ENCODE data around the gene EMSY. TPM values are rescaled to one million over a fixed set of nuclear protein-coding genes. Genes with fewer than 3 reads are reported as not detected.

Gene EMSY
- total and polyA plus RNA-seq, 9 of the 15 experiments (the other 6 are each of a cell fraction or from before 2014, with no cell fraction given), result 12.7 to 25.4 (median 17.9) TPM

DNA sequence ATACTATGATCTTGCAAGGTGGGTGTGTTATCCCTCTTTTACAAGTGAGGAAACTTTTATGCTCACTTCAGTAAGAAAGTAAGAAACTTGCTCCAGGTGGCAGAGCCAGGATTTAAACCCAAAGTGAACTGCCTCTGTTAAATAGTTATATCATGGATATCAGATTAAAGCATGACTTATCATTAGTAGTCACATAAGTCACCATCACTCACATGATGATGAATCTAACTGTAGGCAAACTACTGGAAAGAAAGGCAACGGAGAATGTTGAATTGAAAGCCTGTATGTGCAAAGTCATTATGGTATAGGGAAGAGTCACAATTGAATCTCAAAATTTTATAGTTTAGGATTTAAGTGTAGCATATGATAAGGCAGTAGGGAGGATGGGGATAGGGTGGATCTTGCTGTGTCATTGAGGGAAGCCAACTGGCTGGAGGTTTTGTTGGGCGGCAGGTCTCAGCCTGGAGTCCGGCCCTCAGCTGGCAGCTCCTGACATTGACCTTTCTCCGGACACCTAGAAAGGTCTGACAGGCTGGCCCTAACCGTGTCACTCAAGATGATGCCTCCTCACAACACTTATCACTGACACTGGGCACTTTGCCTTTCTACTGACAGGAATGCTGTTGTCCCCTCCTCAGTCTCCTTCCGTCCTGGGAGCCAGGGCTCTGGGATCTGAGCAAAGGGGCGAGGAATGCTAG is 98.3 kb downstream of the EMSY start:
- no peak overlapping the region for H3K4me3 ChIP-seq
- ChIA-PET POLR2A (no interaction called here), CTCF (ENCODE audit: low intra/inter-chr PET ratio) (no interaction called here)
- H3K79me2 ChIP-seq (ENCODE audit: control insufficient read depth, insufficient read depth, low read length), result no peaks in the 10 kb centered on the region
- intact Hi-C loops (cut with micrococcal nuclease), result no loop called here
- peaks cover 62% of the 10 kb centered on the region for H3K36me3 ChIP-seq (ENCODE audit: control insufficient read depth, insufficient read depth, low read length)
- no peak overlapping the region for H2AFZ ChIP-seq (ENCODE audit: low read depth, low read length)
- no peaks in the 10 kb centered on the region for H3K27me3 ChIP-seq (ENCODE audit: control insufficient read depth in 2 of 2, insufficient read depth in 2 of 2, low read length in 2 of 2)
- DNase-seq (ENCODE audit: extremely low read depth in 1 of 4, low spot score in 3 of 4), result peak; percentile 11 to 36 (median 23)
- H3K9me1 ChIP-seq (ENCODE audit: control insufficient read depth, insufficient read depth, low read length), result no peaks in the 10 kb centered on the region
- no TSS peak for BruUV-seq (replicated peaks)
- in situ Hi-C loops (cut with MboI), result no loop called here
- no peak overlapping the region; a peak in 1 of 4 replicates for H3K9ac ChIP-seq (ENCODE audit: insufficient read depth in 1 of 2, low read depth in 2 of 2, low read length in 2 of 2)
- H4K20me1 ChIP-seq (replicated peaks; ENCODE audit: control insufficient read depth, insufficient read depth, low read length), result no peaks in the 10 kb centered on the region
- H3K27ac ChIP-seq (ENCODE audit: extremely low read depth, low read depth, low read length), result no peak overlapping the region; the same call in 2 of the 3 replicates
- no peak for FAIRE-seq
- H3K9me3 ChIP-seq (replicated peaks; ENCODE audit: control insufficient read depth, insufficient read depth, low read depth, low read length), result no peaks in the 10 kb centered on the region
- no peak overlapping the region for H3K4me2 ChIP-seq (ENCODE audit: insufficient read depth, low read length)
- 64% methylated on average over 7 of the region's 7 CpGs for WGBS (ENCODE audit: insufficient coverage, low coverage, missing lambda C conversion rate)
- no peaks in the 10 kb centered on the region for H3K4me1 ChIP-seq (replicated peaks in 1 of 2; ENCODE audit: control insufficient read depth in 2 of 2, insufficient read depth in 2 of 2, low read length in 2 of 2)
- ATAC-seq, result peak; percentile 57
- TF ChIP-seq FOSL1 (tag; conservative IDR thresholded peaks at IDR 0.05) (peak; percentile 71), ZBTB40 (IDR thresholded peaks at IDR 0.05) (no peak), ZBTB40 (CRISPR knock-in tag; IDR thresholded peaks at IDR 0.05) (no peak), ZZZ3 (IDR thresholded peaks at IDR 0.05) (no peak), C11orf30 (IDR thresholded peaks at IDR 0.05; ENCODE audit: low read depth) (peak; percentile 37; the same call in 1 of the 2 replicates), ZNF408 (CRISPR knock-in tag; IDR thresholded peaks at IDR 0.05; ENCODE audit: low read depth) (no peak), KLF6 (CRISPR knock-in tag; IDR thresholded peaks at IDR 0.05; ENCODE audit: borderline replicate concordance) (no peak), ETV5 (CRISPR knock-in tag; IDR thresholded peaks at IDR 0.05; ENCODE audit: low read depth) (no peak), MAFF (IDR thresholded peaks at IDR 0.05; ENCODE audit: low read length) (0 out of 2 replicates have a peak, but pooled peaks have one; percentile 10), HDAC8 (tag; IDR thresholded peaks at IDR 0.05) (no peak), HIVEP1 (CRISPR knock-in tag; IDR thresholded peaks at IDR 0.05) (no peak), MAFK (IDR thresholded peaks at IDR 0.05; ENCODE audit: low read length) (0 out of 2 replicates have a peak, but pooled peaks have one; percentile 10), FOXA3 (CRISPR knock-in tag; conservative IDR thresholded peaks at IDR 0.05 in 1 of 2, IDR thresholded peaks at IDR 0.05 in 1 of 2) (no peak), CHD1 (IDR thresholded peaks at IDR 0.05; ENCODE audit: low read length) (no peak), NFE2 (IDR thresholded peaks at IDR 0.05; ENCODE audit: low read depth) (peak; percentile 61; the same call in 1 of the 2 replicates)

Measured in K562 (cell line).